GM21786 (cell line): ENCODE data around the gene ECM2.

Experiments
- ATAC-seq: cut with Tn5 transposase; IDR thresholded peaks from one replicate; pipeline ENCODE4 v1.9.1; 2021; ENCODE audit not compliant: unreplicated experiment

ECM2 gene

DNA sequence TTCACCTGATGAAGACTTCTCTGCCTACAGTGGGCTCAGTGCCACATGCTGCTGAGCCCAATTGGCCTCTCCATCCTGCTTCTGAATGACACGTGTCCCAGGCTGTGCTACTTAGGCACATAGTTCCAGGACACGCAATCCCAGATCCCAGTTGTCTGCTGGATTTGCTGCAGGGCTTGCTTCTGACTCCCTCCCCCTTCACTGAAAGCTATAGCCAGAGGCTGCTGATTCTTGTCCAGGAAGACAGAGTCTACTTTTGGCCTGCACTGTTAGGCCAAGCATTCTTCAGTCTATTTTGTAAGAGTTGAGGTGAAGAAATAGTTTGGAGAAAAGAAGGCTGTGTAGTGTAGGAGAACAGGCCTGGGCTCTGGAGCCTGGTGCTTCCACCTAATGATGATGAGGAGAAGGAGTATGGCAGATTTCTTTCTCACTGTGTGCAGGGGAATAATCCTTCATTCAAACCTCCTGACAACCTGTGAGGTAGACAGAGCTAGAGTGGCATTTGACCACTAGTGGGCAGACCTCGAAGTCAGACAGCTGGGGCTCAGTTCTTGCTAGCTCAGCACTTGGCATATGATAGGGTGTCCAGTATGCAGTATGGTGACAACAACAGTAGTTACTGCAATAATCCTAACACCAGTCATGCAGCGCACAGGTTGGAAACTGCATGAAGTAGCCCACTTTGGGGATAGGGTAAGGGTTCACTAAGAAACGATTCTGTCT lies 34.0 kb downstream of the ECM2 start:
- ATAC-seq: no peak

- no peak for ATAC-seq
These were observed 35.1 kb downstream of the ECM2 start for GRCh38 chr9:92500725-92501124.

- ATAC-seq: no peak
These were observed 36.1 kb downstream of the ECM2 start for GRCh38 chr9:92499701-92500100.

- ATAC-seq: no peak
These were observed 39.2 kb downstream of the ECM2 start for GRCh38 chr9:92496396-92497176.

DNA sequence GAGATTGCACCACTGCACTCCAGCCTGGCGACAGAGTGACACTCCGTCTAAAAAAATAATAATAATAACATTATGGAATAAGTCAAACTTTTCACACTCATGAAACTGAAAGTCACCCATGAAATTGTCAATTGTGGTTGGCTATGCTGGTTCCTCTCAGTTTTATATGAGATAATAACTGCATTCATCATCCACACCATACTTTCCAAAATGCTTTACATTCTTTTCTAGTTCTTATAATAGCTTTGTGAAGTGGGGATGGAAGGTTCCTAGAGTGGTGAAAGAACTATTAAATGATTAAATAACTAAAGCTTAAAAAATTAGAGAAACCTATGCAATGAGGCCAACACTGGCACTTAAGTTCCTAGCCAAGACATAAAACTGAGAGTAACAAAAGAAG lies 40.9 kb downstream of the ECM2 start:
- ATAC-seq: no peak

DNA sequence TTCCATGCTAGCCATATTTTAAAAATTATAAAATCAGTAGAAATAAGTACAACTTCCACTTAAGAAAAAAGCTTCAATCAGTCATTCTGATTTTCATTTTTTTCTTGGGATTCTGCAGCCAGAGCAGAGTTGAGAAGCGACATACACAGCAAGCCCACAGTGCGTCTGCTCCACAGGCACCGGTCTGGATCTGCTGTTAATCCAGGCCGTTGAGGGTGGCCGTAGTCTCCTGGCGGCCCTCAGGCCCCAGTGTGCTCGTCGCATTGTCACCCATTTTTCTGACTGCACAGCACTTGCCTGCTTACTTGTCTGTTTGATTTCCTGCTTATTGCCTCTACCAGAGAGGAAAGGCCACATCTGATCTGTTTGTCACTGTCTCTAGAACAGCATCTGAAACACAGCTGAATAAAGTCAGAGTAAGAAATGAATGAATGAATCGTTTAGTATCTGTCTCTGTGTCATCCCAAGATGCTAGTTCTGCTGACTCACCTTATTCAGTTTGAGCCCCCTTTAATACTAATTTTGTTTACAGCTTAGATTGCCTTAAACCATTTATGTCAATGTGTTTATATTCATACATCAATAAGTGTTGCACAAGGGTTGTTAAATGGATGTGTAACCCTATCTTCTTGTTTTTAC lies 41.9 kb downstream of the ECM2 start:
- no peak for ATAC-seq

DNA sequence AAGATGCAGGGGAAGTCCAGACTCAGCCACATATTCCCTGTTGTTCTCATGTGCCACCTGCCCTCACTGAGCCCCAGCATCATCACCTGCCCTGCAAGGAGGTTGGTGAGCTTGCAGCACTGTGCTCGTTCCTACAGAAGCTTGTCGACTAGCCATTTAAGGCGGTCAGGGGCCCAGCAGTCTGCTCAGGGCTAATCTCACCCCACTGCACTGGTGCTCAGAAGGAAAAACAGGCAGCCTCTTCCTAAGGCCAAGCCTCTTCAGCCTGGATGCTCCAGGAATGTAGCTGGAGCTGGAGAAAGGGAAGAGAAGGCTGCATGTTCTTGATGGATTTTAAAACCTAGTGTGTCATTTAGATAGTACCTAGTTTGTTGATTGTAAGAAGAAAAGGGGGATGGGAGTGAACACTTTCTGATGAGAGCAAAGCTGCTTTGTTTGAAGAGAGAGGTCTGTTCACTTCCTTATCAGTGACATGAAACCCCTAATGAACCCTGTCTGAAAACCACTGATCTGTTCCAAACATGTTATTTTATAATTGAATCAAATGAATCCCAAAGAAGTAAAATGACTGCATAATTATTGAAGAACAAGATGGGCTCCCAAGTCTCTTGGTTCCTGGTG lies 42.9 kb downstream of the ECM2 start:
- no peak for ATAC-seq

DNA sequence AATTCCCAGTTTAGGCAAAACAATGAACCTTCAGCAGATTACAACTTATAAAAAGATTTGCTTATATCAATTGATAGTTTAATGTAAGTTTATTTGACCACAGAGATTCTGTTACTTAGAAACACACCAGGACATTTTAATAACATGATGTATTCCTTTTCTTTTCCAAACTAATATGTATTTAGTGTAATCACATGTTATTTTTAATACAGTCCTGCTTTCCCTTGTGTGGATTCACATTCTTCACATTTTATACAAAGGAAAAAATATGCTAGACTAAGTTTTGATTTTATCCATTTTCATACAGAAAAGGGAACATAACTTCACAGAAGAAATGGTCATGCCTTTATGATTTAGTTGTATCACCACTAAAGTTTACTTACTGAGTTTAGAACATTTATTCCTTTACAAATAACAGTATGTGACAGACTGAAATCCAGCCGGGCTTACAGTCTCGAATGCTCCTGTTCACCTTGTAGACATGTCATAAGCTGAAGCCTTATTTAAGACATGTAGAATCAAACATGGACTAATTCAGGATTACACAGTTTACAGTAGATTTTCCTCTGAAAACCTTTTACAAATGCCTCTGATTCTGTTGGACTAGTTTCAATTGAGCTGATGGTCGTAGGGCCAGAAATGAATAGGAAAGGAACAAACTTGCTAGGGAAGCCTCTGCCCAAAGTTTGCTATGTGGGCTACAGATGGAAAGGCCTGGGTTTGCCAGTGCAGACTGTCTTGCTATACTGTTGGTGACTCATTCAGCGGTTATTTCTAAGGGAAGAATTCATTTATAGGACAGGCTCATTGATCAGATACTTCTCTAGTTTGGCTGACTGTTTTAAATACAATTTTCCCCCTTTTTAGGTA lies 46.9 kb downstream of the ECM2 start:
- no peak for ATAC-seq

GRCh38 chr9:92486371-92486770 lies 49.4 kb downstream of the ECM2 start:
- no peak for ATAC-seq

DNA sequence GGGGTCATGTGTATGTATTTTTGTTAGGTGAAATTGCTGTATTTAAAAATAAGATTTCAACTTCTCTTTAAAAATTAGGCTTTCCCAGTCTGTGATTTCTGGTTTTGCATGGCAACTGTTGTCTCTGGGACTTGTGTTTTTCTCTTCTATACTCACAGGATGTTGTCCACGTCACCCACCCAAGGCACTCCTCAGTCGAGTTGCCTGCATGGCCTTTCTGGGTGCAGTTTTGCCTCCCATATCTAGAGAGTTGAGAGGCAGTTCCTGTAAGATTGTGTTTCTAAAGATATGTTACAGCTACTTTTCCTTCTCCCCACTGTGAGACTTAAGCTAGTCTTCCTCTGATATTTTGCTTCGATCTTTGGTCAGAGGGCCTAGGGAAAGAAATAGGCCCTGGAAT lies 51.2 kb downstream of the ECM2 start:
- ATAC-seq: no peak

DNA sequence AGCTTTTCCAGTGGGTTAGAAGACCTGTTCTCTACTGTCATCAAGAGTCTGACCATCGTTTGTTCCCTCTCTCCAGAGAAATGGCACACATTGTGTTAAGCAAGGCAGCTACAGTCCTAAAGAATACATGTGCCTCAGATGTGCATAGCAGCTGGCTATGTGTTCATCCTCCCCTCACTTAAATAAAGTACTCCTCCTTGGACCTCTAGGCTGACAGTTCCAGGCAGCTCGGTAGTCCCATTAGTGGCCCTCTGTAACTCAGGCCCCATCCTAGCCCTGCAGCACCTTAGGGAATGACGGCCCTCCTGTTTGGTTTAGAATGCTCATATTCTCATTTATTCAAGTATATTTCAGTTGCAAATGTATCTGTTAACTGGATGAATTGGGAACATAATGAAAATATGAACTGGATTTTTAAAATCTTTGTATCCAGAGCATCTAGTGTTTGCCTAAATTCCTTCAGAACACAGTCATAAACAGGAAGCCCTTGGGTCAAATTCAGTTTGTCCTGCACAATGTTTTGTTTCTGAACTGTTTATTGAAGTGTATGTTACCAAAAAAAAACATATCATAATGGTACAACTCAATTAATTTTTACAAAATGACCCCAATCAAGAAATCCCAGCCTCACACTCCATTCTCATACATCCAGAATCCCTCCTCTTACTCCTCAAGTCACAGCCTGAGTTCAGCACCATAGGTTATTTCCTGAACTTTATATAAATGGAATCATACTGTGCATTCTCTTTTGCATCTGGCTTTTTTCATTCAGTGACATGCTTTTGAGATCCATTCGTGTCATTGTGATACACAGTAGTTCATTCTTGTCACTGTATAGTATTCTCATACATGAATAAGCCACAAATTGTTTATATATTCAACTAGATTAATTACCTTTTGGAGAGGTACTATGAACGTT lies 51.9 kb downstream of the ECM2 start:
- ATAC-seq: no peak

DNA sequence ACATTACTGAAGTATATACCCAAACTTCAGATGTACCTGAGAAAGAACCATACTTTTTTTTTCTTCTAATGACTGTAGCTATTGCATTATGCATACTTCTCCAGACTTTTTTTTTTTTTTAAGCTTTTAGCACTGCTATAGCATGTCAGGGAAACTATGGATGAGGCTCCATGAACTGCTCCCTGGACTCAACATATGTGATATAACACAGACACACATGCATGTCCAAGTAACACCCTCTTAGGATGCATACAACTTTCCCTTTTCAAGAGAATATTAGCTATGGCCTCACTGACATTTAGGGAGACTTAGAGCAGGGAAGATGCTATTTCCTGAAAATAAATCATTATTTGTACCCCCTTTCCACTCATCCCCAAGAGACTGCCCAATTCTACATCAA lies 53.0 kb downstream of the ECM2 start:
- no peak for ATAC-seq

- no peak for ATAC-seq
These were observed 53.5 kb downstream of the ECM2 start, which contains the start of gene ASPN for GRCh38 chr9:92482329-92482728. Gene ASPN, minus strand, starts transcription at chr9:92482506.

DNA sequence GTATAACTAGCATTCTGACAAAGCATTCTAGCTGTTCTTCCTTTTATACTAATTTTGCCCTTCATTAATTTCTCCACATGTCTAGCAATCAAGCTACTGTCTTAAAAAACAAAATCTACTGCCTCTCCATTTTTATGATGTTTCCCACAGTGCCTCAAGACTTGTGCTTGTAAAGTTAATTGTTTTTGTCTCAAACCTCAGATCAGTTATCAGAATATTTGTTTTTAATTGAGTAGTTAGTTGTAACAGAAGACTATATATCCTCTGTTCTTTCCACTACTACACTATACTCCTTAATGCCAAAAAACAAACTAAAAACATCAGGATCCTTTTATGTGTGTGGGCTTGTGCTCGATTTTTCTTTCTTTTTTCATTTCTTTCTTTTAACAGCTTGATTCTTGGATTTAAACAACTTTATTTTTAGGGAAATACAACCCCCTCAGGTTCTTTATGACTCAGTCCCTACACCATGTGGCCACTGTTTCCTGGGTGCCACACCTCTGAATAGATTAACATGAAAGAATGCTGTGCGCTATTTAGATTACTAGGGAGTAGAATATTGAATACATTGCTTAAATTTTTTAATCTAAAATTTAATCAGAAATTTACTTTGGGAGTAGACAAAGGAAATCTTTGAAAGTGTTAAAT lies 54.7 kb downstream of the ECM2 start:
- ATAC-seq: no peak

- ATAC-seq: no peak
These were observed 55.5 kb downstream of the ECM2 start for GRCh38 chr9:92480291-92480771.

GRCh38 chr9:92479346-92479745 lies 56.4 kb downstream of the ECM2 start:
- no peak for ATAC-seq

DNA sequence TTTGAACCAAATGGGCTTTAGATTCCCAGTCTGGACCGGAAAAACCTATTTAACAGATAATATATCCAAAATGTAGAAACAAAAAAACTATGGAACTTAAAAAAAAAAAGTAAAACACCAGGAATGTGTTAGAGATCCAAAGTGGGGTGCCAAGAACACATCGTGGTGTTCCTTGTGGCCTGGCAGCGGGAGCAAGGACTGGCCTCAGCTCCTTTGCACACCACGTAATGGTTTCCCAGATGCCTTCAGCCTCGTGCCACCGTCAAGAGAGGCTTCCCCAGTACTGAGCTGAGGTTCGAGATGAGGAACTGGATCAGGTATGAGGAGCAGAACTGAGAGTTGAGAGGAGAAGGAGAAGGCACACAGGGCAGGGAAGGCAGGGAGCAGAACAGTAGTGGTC lies 57.0 kb downstream of the ECM2 start:
- ATAC-seq: no peak

- ATAC-seq: no peak
These were observed 58.8 kb downstream of the ECM2 start for GRCh38 chr9:92476962-92477361.

GRCh38 chr9:92474587-92474986 lies 61.2 kb downstream of the ECM2 start:
- no peak for ATAC-seq
